ENCODE results near the gene PCNX2.
"Not testable (repeated sequence)": the region's sequence is repeated elsewhere in the genome, so short reads cannot be mapped to it uniquely, and the experiment has no call there.

Gene PCNX2

DNA sequence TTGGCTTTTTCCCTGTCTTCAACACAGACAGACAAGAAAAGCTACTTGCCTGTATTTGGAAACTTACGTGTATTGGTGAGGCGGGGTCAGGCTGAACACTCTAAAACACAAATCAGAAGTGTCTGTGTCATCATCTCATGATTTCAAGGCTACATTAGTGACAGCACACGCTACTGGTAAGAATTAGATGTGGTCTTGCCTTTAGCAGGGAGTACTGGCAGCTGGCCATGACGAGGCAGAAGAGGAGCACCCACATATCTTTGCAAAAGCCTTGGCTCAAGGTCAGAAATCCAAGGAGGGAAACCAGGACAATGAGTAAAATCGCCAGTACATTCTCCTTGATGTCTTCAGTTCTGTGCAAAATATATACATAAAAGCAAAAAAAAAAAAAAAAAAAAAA lies 77.7 kb downstream of the PCNX2 start:
- no peak for DNase-seq (ENCODE audit: low read depth)

DNA sequence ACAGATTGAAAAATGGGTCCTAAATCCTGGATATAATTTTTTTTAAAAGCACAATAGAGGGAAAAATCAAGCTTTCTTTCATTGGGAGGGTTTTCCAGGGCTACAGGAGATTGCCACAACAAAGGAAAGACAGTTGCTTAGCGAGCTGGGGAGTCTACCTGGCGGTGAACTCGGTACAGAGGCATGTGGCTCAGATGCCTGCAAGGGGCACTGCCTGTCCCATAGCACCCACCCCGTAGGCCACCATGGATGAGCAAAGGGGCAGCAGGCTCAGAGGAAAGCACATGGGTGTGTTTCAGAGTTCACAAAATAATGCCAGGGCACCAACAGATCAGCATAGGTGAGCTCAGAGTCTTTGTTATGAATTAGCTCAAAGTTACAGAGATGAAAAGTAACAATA lies 79.5 kb downstream of the PCNX2 start:
- DNase-seq (ENCODE audit: low read depth) = no peak

DNA sequence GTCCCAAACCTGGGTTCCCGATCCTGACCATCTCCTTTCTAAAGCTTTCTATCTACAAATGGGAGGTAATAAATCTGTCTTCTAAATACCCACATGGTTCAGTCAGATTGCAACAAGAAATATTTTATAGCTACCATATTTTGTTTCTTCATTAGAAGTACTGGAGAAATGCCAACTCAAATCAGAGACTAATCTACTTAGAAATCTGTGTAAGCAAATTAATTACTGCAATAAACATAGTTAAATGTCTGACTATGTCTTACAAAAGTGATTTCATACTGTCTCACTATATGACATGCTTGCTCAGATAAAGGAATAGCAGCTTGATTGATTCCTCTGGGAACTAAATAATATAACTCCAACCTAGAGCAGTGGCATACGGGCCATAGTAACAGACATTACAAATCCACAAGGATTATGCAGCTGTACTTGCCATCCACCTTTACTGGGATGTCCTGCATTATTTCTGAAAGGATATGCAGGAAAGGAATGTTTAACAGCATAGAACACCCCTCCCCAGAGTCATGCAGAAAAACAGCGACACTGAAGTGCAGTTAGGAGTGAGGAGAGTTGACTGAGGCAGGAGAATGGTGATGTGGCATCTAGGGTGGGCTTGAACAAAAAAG lies 80.3 kb downstream of the PCNX2 start:
- no peak for DNase-seq (ENCODE audit: low read depth)

DNA sequence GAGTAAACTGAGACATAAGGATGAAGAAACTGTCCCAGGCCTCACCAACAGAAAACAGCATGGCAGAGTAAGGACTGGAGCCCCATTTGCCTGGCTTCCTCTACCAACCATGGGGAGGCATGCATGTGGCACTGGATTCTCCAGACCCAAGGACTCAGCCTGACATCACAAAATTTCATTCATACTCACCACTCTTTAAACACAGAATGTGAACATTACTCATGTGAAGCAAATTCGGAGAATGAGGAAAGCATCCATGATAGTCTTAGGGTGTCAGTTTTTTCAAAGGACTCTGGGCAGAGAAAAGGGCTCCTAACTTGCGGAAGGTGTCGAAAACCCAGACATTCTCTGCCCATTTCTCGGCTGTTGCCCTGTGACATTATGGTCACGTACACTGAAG lies 83.9 kb downstream of the PCNX2 start:
- DNase-seq (ENCODE audit: low read depth) = no peak

DNA sequence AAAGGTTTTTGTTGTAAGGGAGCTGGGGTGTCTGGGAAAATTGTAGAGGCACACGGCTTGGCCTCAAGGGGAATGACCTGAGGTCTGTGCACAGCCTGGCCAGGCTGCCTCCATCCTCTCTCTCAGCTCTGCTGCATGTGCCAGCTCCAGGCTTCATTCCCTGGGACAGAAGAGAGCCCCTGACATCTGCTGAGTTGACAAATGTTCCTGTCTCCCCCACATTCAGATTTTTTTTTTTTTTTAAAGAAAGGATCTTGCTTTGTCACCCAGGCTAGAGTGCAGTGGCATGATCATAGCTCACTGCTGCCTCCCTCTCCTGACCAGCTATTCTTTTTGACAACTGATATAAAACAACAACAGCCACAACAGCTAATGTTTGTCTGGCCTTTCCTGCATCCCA lies 84.4 kb downstream of the PCNX2 start:
- DNase-seq (ENCODE audit: low read depth) = no peak

DNA sequence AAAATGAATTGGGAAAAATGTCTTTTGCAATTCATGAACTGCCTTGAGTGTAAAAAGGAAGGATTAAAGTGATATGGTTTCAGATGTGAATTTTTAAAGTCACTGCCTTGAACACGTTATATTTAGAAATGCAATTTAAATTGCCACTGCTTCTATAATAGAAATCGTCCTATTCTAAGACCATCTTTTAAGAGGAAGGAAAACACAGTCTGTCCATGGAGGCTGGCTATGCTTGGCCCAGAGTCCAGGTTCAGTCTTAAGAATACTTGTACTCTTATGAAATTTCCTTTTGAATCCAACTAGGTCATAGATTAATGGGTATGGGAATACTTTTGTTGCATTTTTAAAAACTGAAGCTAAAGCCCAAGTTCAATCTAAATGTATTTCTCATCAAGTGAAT lies 86.0 kb downstream of the PCNX2 start:
- no peak for DNase-seq (ENCODE audit: low read depth)

DNA sequence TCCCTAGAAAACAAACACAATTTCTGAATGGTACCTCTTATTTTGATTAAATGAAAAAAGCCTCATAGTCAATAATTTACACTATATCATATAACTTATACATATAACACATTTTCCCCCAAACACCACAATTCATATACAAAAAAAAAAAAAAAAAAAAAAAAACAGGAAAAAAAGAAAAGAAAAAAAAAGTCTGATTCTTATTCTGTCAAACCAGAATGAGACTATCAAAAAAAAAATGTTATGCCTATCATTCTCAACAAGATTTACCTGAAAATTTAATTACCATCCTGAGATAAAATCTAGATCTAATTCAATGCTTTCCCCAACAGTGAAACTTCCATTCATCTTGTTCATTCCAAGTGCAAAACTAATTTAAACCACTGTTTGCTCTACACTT lies 86.8 kb downstream of the PCNX2 start:
- DNase-seq (ENCODE audit: low read depth) = no peak

DNA sequence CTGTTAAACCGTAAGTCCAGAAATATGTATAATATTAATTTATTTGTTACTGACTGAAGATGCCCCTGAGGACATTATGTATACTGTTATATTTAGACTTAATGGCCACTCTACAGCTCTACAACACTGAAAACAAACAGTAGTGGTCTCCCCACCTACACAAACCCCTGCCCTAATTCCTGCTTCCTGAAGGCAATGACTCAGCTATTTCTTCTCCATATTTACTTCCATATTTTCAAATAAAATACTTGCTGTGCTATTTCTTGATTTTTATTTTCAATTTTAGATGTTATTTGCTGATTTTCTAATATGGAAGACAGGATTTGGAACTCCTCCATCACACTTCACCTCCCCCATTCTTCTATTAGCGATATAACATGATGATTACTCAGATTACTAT lies 97.6 kb downstream of the PCNX2 start:
- DNase-seq (ENCODE audit: low read depth) = no peak

DNA sequence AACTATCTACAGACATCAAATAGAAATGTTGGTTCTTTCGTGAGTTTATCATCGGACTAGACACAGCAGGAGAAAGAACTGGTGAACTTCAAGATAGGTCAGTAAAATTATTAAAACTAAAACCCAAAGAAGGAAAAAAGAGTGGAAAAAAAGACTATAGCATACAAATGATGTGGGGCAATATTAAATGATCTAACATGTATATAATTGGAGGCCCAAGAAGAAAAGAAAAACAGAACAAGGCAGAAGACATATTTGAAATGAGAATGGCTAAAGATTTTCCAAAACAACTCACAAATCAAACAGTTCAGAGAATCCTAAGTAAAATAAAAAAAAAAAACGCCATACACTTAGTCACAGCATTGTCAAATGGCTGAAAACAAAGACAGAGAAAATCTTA lies 101.8 kb downstream of the PCNX2 start:
- no peak for DNase-seq (ENCODE audit: low read depth)

DNA sequence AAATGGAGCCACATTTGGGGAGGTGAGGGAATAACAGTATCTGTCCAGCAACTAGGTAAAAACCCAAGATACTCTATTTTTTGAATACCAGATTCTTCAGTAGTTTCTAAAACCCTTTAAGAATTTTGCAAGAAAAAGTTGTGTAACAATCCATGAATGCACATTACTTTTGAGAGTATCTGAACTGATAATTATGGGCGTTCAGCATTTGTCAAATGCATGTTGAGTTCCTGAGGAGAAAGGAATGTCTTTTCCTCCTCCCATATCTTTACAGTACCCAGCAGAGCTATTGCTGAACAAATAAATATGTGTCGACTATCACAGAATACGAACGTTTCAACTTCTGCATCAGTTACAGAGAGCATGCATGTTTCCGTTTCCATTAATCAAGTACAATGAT lies 104.5 kb downstream of the PCNX2 start:
- no peak for DNase-seq (ENCODE audit: low read depth)

DNA sequence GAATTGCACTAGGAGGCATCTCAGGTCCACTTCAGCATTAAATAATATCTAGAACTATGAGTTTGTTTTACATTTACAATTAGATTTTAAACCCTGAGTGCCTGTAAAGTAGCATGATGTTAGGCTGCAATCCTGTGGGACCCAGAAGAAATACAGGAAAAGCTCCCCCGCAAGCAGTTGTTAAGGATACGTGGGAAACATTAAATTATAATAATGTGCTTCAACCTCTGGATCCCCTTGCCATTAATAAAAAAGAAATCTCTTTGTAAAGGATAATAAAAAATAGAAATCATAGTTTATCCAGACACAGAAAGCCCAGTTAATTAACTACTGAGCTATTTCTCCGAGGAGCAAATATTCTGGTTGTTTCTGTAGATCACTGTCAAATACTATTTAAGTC lies 106.0 kb downstream of the PCNX2 start:
- no peak for DNase-seq (ENCODE audit: low read depth)

DNA sequence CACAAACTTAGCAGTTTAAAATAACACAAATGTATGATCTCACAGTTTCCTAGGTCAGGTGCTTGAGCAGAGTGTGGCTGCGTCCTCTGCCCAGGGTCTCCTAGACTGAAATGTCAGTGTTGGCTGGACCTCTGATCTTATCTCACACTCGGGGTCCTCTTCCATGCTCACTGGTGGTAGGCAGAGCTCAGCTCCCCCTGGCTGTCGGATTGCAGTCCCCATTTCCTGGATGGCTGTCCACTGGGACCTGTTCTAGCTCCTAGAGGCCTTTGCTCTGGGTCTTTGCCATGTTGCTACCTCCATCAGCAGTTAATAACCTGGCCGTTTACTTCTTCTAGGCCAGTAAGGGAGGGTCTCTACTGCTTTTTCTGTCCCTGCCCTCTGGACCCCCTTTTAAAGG lies 107.5 kb downstream of the PCNX2 start:
- DNase-seq (ENCODE audit: low read depth) = no peak

DNA sequence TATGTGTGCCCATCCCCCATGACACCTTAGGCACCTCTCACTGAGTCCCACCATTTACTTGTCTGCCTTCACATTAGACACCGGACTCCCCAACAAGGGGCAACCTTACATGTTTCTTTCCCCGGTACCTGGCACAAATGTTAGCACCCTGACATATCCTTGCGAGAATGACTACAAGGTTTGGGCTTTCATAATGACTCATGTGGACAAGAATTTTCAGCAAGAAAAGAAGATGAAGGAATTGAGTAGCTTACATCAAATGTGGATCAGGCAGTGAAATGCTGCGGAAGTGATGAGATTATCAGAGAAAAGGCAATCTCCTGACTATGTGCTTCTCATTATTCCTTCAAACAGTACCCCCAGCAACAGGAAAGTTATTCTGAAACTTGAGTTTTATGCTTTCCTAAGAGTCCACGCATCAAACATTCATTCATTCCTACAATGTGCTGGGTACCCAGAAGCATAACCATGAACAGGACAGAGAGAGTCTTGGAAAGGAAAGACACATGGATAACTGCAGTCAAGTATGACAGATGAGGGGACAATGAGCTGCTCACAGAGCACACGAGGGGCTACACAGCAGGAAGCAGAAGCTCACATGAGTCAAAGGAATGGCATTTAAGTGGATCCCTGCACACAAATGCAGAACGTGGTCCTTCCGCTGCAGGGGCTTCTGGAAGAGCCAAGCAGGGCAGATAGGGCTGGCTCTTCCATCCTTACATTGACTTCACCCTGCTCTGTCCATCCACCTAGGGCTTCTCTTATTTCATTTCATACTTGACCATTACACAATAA lies 112.1 kb downstream of the PCNX2 start:
- DNase-seq (ENCODE audit: low read depth) = no peak

DNA sequence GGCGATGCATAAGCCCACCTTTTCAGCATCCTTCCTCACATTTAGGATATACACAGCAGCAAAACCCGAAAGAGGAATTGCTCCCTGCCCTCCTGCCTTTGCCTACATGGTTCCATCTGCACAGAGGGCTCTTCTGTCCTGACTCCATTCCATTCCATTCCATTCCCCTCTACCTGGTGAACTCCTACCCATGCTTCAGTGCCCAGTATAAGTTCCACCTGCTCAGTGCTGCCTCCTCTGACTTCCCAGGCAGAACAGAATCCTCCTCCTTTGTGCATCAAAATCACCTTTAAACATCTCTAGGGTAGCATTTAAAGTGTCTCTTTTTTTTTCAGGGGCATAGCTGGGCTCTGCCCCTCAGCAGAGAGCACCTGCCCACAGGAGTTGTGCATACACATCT lies 112.9 kb downstream of the PCNX2 start:
- DNase-seq (ENCODE audit: low read depth) = no peak

DNA sequence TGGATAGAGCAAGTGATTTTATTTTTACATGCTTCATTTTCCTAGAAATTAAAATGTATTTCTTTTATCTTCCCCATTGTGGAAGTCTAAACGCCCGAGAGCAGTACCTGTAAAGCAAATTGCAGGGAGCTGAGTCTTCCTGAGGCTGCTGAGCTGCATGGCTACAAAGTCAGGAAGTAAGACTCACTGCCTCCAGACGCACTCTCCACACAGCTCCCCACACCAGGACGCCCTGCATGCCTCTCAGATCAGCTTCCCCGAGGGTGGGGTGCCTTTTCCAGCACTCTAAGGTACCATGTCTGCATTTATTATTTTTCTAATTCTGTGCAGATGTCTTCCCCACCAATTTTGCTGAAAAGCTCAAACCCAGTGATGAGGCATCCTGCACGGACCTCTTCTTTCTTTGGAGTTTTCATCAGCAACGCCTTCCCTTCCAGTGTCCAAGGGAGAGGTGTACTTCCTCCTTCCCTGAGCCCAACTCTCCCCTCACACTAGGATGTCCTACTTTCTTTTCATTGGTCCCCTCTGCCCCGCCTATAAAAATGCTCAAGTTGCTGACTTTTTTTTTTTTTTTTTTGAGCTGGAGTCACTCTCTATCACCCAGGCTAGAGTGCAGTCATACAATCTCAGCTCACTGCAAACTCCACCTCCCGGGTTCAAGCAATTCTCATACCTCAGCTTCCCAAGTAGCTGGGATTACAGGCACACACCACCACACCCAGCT lies 114.7 kb downstream of the PCNX2 start:
- DNase-seq (ENCODE audit: low read depth) = no peak

DNA sequence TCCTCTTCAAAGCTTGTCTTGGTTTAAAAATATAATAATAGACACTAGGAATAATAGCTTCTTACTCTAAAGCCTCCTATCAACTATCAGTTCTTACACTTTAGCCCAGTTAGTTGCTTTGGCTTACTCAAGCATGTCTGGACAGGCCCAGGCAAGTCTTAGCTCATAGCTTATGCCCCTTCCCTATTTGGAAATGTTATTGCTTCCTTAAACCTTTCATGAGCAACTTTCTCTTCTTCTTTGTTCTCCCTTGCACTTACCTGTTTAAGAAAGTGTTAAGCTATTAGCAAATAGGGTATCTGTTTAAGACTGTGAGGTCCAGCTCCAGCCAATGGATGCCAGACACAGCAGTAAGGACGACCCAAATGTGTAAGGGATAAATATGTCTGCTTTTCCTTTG lies 115.9 kb downstream of the PCNX2 start:
- DNase-seq (ENCODE audit: low read depth) = not testable (repeated sequence)

DNA sequence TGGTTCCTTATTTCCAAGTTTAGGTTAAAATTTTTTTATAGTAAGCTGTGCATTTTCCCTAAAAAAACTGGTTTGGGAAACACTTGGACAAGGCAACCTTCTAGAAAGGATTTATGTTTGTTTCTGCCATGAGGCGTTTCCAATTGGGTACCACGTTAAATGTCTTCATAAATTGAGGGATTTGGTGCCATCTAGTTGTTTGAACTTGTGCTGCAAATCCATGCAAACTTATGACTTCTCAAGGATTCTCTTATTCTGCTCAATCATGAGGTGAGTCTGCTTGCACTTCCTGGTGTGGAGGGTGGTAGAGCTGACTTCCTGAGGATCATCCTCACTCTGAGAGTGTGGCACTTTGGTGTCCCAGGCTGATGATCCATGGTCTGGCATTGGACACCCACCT lies 123.3 kb downstream of the PCNX2 start:
- no peak for DNase-seq (ENCODE audit: low read depth)

DNA sequence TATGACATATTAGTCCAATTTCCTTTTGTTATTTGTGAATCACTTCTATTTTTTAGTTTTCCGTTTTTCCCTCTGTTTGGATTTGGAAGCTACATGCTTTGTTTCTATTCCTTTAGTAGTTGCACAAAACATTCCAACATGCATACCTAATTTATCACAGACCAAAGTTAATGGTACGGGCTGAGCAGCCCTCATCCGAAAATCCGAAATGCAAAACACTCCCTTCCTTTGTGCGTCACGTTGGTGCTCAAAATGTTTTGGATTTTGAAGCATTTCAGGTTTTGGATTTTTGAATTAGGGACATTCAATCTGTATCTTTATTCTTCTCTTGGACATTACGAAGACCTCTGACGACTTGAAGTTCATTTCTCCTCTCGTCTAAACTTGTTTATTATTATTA lies 124.8 kb downstream of the PCNX2 start:
- no peak for DNase-seq (ENCODE audit: low read depth)

DNA sequence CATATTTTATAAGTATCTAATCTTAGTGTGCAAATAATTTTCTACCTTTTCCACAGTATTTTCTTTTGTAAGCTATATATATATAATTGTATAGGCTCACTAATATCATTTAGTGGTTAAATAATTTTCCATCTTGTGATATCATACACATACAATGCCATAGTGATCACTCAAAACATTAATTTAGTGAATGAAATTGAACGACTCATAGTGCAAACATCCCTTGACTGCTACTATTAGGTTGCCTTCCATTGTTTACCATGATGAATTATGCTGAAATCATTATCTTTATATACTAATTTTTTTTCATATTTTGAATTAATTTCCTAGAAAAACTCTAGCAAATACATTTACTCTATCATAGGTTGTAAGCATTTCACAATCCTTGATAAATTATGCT lies 127.1 kb downstream of the PCNX2 start:
- no peak for DNase-seq (ENCODE audit: low read depth)

DNA sequence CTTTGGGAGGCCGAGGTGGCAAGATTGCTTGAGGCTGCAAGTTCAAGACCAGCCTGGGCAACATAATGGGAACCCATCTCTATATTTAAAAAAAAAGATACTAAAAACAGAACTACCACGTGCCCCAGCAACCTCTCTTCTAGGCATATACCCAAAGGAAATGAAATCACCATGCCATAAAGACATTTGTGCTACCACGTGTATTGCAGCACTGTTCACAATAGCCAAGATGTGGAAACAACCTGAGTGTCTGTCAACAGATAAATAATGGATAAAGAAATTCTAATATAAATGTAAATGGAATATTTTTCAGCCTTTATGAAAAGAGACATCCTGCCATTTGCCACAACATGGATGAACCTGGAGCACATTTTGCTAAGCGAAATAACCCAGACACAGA lies 128.6 kb downstream of the PCNX2 start:
- DNase-seq (ENCODE audit: low read depth) = no peak

DNA sequence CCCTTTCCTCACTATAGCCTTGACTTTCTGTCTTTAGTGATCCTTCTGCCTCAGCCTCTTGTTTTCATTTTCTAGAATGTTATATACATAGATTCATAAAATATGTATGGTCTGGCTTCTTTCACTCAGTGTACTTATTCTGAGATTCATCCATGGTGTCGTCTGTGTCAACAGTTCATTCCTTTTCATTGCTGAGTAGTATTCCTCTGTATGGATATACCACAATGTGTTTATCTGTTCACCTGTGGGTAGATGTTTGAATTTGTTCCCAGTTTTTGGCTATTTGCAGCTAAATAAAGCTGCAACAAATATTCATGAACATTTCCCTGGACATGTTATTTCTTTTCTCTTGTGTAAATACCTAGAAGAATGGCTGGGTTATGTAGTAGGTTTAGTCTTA lies 131.8 kb downstream of the PCNX2 start:
- no peak for DNase-seq (ENCODE audit: low read depth)

DNA sequence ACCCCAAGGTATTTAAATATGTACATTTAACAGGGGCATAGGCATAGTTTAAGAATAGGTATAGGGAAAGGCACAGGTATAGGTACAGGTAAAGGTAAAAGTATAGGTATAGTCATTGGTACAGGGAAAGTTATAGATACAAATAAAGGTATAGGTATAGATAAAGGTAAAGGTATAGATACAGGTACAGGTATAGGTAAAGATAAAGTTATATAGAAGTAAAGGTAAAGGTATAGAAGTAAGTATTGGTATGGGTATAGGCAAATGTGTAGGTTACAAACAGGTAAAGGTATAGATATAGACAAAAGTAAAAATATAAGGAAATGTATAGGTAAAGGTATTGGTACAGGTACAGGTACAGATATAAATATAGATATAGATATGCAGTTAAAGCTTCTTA lies 137.2 kb downstream of the PCNX2 start:
- no peak for DNase-seq (ENCODE audit: low read depth)

DNA sequence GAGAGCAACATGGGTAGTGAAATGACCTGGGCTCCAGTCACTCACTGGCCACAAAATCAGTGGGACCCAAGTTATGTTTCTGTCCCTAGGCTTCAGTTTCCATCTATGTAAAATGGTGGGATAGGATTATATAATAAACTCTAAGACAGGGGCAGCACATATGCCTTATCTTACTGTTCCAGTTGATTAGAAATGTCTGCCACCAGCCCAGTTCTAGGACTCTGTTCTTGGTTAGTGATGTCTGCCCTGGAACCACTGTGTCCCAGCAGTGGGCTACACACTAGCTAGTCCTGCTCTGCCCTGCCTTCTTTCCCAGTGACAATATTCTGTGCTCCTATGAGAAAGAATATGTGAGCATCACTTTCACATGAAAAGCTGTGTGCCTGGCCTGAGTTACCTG lies 138.3 kb downstream of the PCNX2 start:
- DNase-seq (ENCODE audit: low read depth) = no peak
